OCI-LY7 (cell line): ENCODE measurements around the gene WDFY3. TPM values are rescaled to one million over a fixed set of nuclear protein-coding genes. Genes with fewer than 3 reads are reported as not detected.

Experiments
- BruUV-seq: library from RNA; stranded (reverse); fragments of 400-500 nt; replicated peaks from 2 replicates; lab custom pipeline; 2021; lab: Mats Ljungman, UMichigan
- CTCF ChIA-PET: fragments of 300-600 bp; sonication (Branson Sonifier 250); formaldehyde crosslinking; loops from one replicate; lab custom pipeline; 2022; ENCODE audit warnings: antibody characterized with exemption; ENCODE audit not compliant: unreplicated experiment; lab: Charles Lee
- POLR2A ChIA-PET: fragments of 300-600 bp; sonication (Branson Sonifier 250); formaldehyde crosslinking; loops from one replicate; lab custom pipeline; 2022; ENCODE audit warnings: antibody characterized with exemption; lab: Charles Lee
- DNase-seq: peaks from one replicate; pipeline ENCODE4 v3.0.0-alpha.2; 2015; ENCODE audit warnings: low spot score
- H2AFZ ChIP-seq: fragments of 200-600 bp; sonication (generic), shearing (Covaris generic); 2 replicates; pipeline ENCODE4 v1.6.1; 2014; ENCODE audit warnings: mild to moderate bottlenecking, antibody characterized with exemption, low read length, moderate library complexity
- H3K27ac ChIP-seq: fragments of 200-600 bp; sonication (generic); 2 replicates; pipeline ENCODE4 v1.5.1; 2014; ENCODE audit warnings: mixed run types, low read depth, mild to moderate bottlenecking, moderate library complexity, low read length, inconsistent platforms; ENCODE audit not compliant: poor library complexity, severe bottlenecking
- H3K36me3 ChIP-seq: fragments of 200-600 bp; sonication (generic); 2 replicates; pipeline ENCODE4 v1.6.1; 2014; ENCODE audit warnings: mild to moderate bottlenecking, antibody characterized with exemption, low read length, moderate library complexity, mixed read lengths; ENCODE audit not compliant: insufficient read depth
- H3K4me1 ChIP-seq: fragments of 200-600 bp; sonication (generic); 2 replicates; pipeline ENCODE4 v1.5.1; 2014; ENCODE audit warnings: mild to moderate bottlenecking, low read length; ENCODE audit not compliant: insufficient read depth, poor library complexity, severe bottlenecking
- H3K4me2 ChIP-seq: fragments of 200-600 bp; sonication (generic); 2 replicates; pipeline ENCODE4 v1.6.1; 2014; ENCODE audit warnings: mild to moderate bottlenecking, low read length
- H3K4me3 ChIP-seq: fragments of 200-600 bp; sonication (generic); 2 replicates; pipeline ENCODE4 v1.5.1; 2014; ENCODE audit warnings: mild to moderate bottlenecking, low read depth, low read length; ENCODE audit not compliant: poor library complexity, severe bottlenecking
- H3K79me2 ChIP-seq: fragments of 200-600 bp; sonication (generic); 2 replicates; pipeline ENCODE4 v1.6.1; 2016; ENCODE audit warnings: low read depth, mild to moderate bottlenecking, low read length, moderate library complexity, mixed read lengths; ENCODE audit not compliant: insufficient read depth
- H3K9me2 ChIP-seq: fragments of 200-600 bp; sonication (generic); 2 replicates; pipeline ENCODE4 v1.6.1; 2016; ENCODE audit warnings: mild to moderate bottlenecking, low read length, mixed read lengths; ENCODE audit not compliant: insufficient read depth
- H3K9me3 ChIP-seq: fragments of 200-600 bp; sonication (generic); 2 replicates; pipeline ENCODE4 v1.6.1; 2014; ENCODE audit warnings: mild to moderate bottlenecking, mixed run types, low read length, mixed read lengths
- H4K20me1 ChIP-seq: fragments of 200-600 bp; sonication (generic); 2 replicates; pipeline ENCODE4 v1.6.1; 2014; ENCODE audit warnings: mild to moderate bottlenecking, antibody characterized with exemption, low read length, moderate library complexity, mixed read lengths; ENCODE audit not compliant: insufficient read depth
- EZH2phosphoT487 ChIP-seq: fragments of 200-600 bp; sonication (generic); IDR thresholded peaks from 2 replicates; pipeline ENCODE4 v1.6.1; 2018; ENCODE audit warnings: low read depth, borderline replicate concordance, mild to moderate bottlenecking, mixed run types, antibody characterized with exemption, low read length, moderate library complexity, mixed read lengths
- intact Hi-C: fragments of 100-400 bp; cut with micrococcal nuclease; formaldehyde crosslinking; loops from one replicate; pipeline ENCODE4 v1.10.0; 2022; ENCODE audit not compliant: unreplicated experiment
- total RNA-seq, 2 experiments: library from RNA; depleted of rRNA in 1 of 2; stranded (reverse); fragments of >200 nt in 1 of 2; shearing (Covaris generic) in 1 of 2; gene quantifications; 2 replicates each; pipeline ENCODE4 v1.2.3, GENCODE V29; 2014 to 2022
- TF ChIP-seq, protein P1 (sequence below): fragments of 200-600 bp; sonication (generic); conservative IDR thresholded peaks from 2 replicates; pipeline ENCODE4 v1.5.1; 2014; ENCODE audit warnings: mild to moderate bottlenecking, antibody characterized with exemption, low read length, moderate library complexity, mixed read lengths

Gene WDFY3
- total RNA-seq, 2 experiments from 2014 or later: not detected

- H3K4me2 ChIP-seq: no peak overlapping the region
- H3K36me3 ChIP-seq: no peaks in the 10 kb centered on the region
- CTCF ChIA-PET: no interaction called here
- POLR2A ChIA-PET: interaction anchor here (0.5 kb wide), 1 partner anchor 1213 kb away, joined by 3 read pairs; no protein-coding TSS in a partner anchor
- BruUV-seq: no TSS peak
- no peak overlapping the region for H2AFZ ChIP-seq
- no peak overlapping the region for H3K27ac ChIP-seq
- no peaks in the 10 kb centered on the region for H3K9me2 ChIP-seq
- DNase-seq: no peak
- intact Hi-C loops: no loop called here
- TF ChIP-seq EZH2phosphoT487: no peak
- TF ChIP-seq, protein P1, sequence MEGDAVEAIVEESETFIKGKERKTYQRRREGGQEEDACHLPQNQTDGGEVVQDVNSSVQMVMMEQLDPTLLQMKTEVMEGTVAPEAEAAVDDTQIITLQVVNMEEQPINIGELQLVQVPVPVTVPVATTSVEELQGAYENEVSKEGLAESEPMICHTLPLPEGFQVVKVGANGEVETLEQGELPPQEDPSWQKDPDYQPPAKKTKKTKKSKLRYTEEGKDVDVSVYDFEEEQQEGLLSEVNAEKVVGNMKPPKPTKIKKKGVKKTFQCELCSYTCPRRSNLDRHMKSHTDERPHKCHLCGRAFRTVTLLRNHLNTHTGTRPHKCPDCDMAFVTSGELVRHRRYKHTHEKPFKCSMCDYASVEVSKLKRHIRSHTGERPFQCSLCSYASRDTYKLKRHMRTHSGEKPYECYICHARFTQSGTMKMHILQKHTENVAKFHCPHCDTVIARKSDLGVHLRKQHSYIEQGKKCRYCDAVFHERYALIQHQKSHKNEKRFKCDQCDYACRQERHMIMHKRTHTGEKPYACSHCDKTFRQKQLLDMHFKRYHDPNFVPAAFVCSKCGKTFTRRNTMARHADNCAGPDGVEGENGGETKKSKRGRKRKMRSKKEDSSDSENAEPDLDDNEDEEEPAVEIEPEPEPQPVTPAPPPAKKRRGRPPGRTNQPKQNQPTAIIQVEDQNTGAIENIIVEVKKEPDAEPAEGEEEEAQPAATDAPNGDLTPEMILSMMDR: no peak
- no peaks in the 10 kb centered on the region for H3K79me2 ChIP-seq
- no peaks in the 10 kb centered on the region for H3K4me1 ChIP-seq
- H3K4me3 ChIP-seq: no peak overlapping the region
- H3K9me3 ChIP-seq: no peaks in the 10 kb centered on the region
- no peaks in the 10 kb centered on the region for H4K20me1 ChIP-seq
Observed at GRCh38 chr4:84786478-84786877, 180.0 kb downstream of the WDFY3 start.

DNA sequence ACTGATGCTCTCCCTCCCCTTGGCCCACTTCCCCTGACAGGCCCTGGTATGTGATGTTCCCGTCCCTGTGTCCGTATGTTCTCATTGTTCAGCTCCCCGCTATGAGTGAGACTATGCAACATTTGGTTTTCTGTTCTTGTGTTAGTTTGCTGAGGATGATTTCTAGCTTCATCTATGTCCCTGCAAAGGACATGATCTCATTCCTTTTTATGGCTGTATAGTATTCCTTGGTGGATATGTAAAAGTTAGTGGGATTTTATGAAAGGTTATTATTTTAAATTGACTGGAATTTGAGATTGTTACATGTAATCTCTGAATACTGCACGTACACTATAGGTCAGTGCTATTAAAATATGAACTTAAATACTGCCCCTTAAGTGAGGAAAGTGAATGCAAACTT, 184.0 kb downstream of the WDFY3 start:
- Histone ChIP-seq H3K4me1 (no peaks in the 10 kb centered on the region), H2AFZ (no peak overlapping the region), H3K79me2 (no peaks in the 10 kb centered on the region), H3K9me3 (no peaks in the 10 kb centered on the region), H4K20me1 (no peaks in the 10 kb centered on the region), H3K9me2 (no peaks in the 10 kb centered on the region), H3K27ac (no peak overlapping the region), H3K36me3 (no peaks in the 10 kb centered on the region), H3K4me3 (no peak overlapping the region), H3K4me2 (no peak overlapping the region)
- POLR2A ChIA-PET: no interaction called here
- intact Hi-C loops: no loop called here
- no peak for DNase-seq
- no peak for TF ChIP-seq EZH2phosphoT487
- TF ChIP-seq, protein P1: no peak
- BruUV-seq: no TSS peak
- CTCF ChIA-PET: no interaction called here

DNA sequence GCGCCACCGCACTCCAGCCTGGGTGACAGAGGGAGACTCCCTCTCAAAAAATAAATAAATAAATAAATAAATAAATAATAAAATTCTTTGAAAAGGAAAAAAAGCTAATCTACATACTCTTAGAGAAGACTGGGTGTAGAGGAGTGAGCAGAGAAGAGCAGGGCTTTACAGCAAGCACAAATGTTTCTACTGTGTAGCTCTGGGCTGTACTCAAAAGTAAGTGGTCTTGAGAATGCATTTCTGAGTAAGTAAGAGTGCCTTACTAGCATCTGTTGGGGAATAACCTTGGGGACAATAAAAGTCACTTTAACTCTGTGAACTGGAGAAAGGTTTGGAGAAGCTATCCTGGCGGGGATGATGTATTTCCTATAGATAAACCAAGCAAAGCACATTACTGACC, 185.8 kb downstream of the WDFY3 start:
- H3K4me1 ChIP-seq: no peaks in the 10 kb centered on the region
- no peaks in the 10 kb centered on the region for H3K36me3 ChIP-seq
- no peaks in the 10 kb centered on the region for H4K20me1 ChIP-seq
- H3K27ac ChIP-seq: no peak overlapping the region
- CTCF ChIA-PET: no interaction called here
- no peaks in the 10 kb centered on the region for H3K9me3 ChIP-seq
- no peak for DNase-seq
- no peak overlapping the region for H3K4me3 ChIP-seq
- BruUV-seq: no TSS peak
- TF ChIP-seq EZH2phosphoT487: no peak
- TF ChIP-seq, protein P1: no peak
- H3K79me2 ChIP-seq: no peaks in the 10 kb centered on the region
- POLR2A ChIA-PET: no interaction called here
- H3K9me2 ChIP-seq: no peaks in the 10 kb centered on the region
- no peak overlapping the region for H3K4me2 ChIP-seq
- intact Hi-C loops: no loop called here
- no peak overlapping the region for H2AFZ ChIP-seq
